ENCODE data around the gene APBA2. TPM values are rescaled to one million over a fixed set of nuclear protein-coding genes. Genes with fewer than 3 reads are reported as not detected.
"Not testable (repeated sequence)": the region's sequence is repeated elsewhere in the genome, so short reads cannot be mapped to it uniquely, and the experiment has no call there.

APBA2 gene
- total RNA-seq, 1 donor from 2014 or later = 41.0 TPM

DNA sequence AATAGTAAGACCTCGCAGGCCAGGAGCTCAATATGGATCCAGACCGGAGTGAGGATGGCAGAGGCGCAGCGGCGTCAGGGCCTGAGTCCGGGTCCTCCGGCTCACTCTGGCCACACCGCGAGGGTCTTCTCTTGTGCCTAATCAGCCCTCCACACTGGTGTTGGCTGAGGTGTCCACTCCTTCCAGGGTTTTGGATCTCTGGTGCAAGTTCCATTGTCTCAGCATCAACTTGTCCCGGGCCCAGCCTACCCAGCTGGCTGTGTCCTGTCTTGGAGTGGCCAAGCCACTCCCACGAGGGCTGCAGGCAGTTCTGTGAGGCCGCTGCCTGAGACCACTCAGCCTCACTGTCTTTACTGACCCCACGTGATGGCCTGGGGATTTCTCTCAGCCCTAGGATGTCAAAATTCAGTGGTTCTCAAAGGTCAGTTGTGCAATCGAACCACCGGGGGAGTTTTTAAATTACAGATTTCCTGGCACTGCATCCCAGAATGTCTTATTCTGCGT is 24.7 kb upstream of the APBA2 start:
- TF ChIP-seq CTCF (IDR thresholded peaks at IDR 0.05; ENCODE audit: unreplicated experiment) = no peak
- Mint-ChIP-seq H3K4me1 (ENCODE audit: low read depth) (no peaks in the 10 kb centered on the region), H3K9me3 (ENCODE audit: low read depth) (no peaks in the 10 kb centered on the region), H3K4me3 (ENCODE audit: low read depth) (no peak overlapping the region), H3K27ac (no peak overlapping the region), H3K27me3 (no peaks in the 10 kb centered on the region), H3K36me3 (ENCODE audit: insufficient read depth) (no peaks in the 10 kb centered on the region)
- no peak for DNase-seq (ENCODE audit: low spot score, unreplicated experiment)

- H3K27me3 Mint-ChIP-seq; H3K27ac Mint-ChIP-seq; H3K4me3 Mint-ChIP-seq (ENCODE audit: low read depth); DNase-seq (ENCODE audit: low spot score, unreplicated experiment); H3K9me3 Mint-ChIP-seq (ENCODE audit: low read depth); H3K4me1 Mint-ChIP-seq (ENCODE audit: low read depth); H3K36me3 Mint-ChIP-seq (ENCODE audit: insufficient read depth): not testable (repeated sequence)
Observed at GRCh38 chr15:28861589-28862293, 24.0 kb upstream of the APBA2 start.

GRCh38 chr15:28868744-28869345 is 16.9 kb upstream of the APBA2 start:
- no peak for DNase-seq (ENCODE audit: low spot score, unreplicated experiment)
- TF ChIP-seq CTCF (IDR thresholded peaks at IDR 0.05; ENCODE audit: unreplicated experiment) = no peak
- H3K27ac Mint-ChIP-seq = no peak overlapping the region
- H3K4me3 Mint-ChIP-seq (ENCODE audit: low read depth) = no peak overlapping the region
- H3K36me3 Mint-ChIP-seq (ENCODE audit: insufficient read depth) = no peaks in the 10 kb centered on the region
- peaks cover 3% of the 10 kb centered on the region for H3K27me3 Mint-ChIP-seq
- no peaks in the 10 kb centered on the region for H3K4me1 Mint-ChIP-seq (ENCODE audit: low read depth)
- no peaks in the 10 kb centered on the region for H3K9me3 Mint-ChIP-seq (ENCODE audit: low read depth)

DNA sequence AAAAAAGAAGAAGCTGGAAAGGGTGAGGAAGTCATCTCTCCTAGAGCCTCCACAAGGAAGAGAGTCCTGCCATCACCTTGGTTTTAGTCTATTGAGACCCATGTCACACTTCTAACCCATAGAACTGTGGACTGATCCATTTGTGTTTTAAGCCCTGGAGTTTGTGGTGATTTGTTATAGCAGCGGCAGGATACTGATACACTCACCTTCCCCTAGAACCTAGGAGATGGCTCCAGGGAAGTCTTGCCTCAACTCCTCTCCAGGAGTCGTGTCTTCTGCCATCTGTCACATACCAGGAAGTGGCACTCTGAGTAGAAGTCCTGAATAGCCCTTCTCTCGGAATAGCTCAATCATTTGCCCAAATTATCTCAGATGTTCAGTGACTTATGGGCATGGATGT is 14.6 kb upstream of the APBA2 start:
- no peak for DNase-seq (ENCODE audit: low spot score, unreplicated experiment)
- TF ChIP-seq CTCF (IDR thresholded peaks at IDR 0.05; ENCODE audit: unreplicated experiment) = no peak
- Mint-ChIP-seq H3K27ac (no peak overlapping the region), H3K9me3 (ENCODE audit: low read depth) (no peaks in the 10 kb centered on the region), H3K4me1 (ENCODE audit: low read depth) (peaks cover 3% of the 10 kb centered on the region), H3K36me3 (ENCODE audit: insufficient read depth) (no peaks in the 10 kb centered on the region), H3K27me3 (peaks cover 9% of the 10 kb centered on the region), H3K4me3 (ENCODE audit: low read depth) (no peak overlapping the region)

DNA sequence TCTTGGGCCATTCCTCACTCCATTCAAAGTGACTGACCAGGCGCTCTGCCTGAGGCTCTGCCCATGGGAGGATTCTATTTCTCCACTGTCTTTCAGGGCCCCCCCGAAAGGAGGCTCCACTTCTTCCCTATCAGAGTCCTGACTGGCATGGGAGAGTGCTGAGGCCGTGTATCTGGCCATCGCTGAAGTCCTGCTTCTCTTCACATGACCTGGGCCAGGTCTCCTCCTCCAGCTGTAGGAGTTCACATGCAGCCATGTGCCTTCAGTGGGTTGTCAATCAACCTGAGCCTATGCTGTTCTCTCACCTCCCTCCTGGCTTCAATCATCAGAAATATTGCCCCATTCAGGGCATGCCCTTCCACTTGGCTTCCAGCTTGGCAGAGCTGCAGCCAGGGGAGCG is 12.8 kb upstream of the APBA2 start:
- no peaks in the 10 kb centered on the region for H3K9me3 Mint-ChIP-seq (ENCODE audit: low read depth)
- H3K27ac Mint-ChIP-seq = no peak overlapping the region
- H3K4me1 Mint-ChIP-seq (ENCODE audit: low read depth) = peaks cover 3% of the 10 kb centered on the region
- H3K27me3 Mint-ChIP-seq = peaks cover 11% of the 10 kb centered on the region
- no peak overlapping the region for H3K4me3 Mint-ChIP-seq (ENCODE audit: low read depth)
- TF ChIP-seq CTCF (IDR thresholded peaks at IDR 0.05; ENCODE audit: unreplicated experiment) = no peak
- H3K36me3 Mint-ChIP-seq (ENCODE audit: insufficient read depth) = no peaks in the 10 kb centered on the region
- DNase-seq (ENCODE audit: low spot score, unreplicated experiment) = no peak

All from progenitor cell of endocrine pancreas (in vitro differentiated cells).